GM13977 (cell line): ENCODE results near the gene ATG9B.
A peak's percentile ranks its signal among the peaks of the same experiment; 100 is the strongest.

Source experiments
- DNase-seq: peaks from one replicate; pipeline ENCODE4 v3.0.0; 2012; ENCODE audit warnings: low spot score
- in situ Hi-C: fragments of 300-500 bp; cut with MboI; formaldehyde crosslinking; loops from one replicate; pipeline ENCODE4 v1.12.0; 2022; ENCODE audit warnings: low sequenced_read_pairs, low pct_unique_long_range_greater_than_20kb, mixed read lengths, inconsistent platforms; ENCODE audit not compliant: unreplicated experiment
- TF ChIP-seq, protein P1 (sequence below): IDR thresholded peaks from 2 replicates; pipeline ENCODE4 v1.5.1; 2012; ENCODE audit warnings: mild to moderate bottlenecking, control low read depth; ENCODE audit not compliant: insufficient read depth; ENCODE audit errors: extremely low read depth, missing control alignments

The ATG9B gene

GRCh38 chr7:151019130-151019447 is 5.2 kb downstream of the ATG9B start:
- DNase-seq = no peak
- TF ChIP-seq, protein P1, sequence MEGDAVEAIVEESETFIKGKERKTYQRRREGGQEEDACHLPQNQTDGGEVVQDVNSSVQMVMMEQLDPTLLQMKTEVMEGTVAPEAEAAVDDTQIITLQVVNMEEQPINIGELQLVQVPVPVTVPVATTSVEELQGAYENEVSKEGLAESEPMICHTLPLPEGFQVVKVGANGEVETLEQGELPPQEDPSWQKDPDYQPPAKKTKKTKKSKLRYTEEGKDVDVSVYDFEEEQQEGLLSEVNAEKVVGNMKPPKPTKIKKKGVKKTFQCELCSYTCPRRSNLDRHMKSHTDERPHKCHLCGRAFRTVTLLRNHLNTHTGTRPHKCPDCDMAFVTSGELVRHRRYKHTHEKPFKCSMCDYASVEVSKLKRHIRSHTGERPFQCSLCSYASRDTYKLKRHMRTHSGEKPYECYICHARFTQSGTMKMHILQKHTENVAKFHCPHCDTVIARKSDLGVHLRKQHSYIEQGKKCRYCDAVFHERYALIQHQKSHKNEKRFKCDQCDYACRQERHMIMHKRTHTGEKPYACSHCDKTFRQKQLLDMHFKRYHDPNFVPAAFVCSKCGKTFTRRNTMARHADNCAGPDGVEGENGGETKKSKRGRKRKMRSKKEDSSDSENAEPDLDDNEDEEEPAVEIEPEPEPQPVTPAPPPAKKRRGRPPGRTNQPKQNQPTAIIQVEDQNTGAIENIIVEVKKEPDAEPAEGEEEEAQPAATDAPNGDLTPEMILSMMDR = no peak
- in situ Hi-C loops = no loop called here

DNA sequence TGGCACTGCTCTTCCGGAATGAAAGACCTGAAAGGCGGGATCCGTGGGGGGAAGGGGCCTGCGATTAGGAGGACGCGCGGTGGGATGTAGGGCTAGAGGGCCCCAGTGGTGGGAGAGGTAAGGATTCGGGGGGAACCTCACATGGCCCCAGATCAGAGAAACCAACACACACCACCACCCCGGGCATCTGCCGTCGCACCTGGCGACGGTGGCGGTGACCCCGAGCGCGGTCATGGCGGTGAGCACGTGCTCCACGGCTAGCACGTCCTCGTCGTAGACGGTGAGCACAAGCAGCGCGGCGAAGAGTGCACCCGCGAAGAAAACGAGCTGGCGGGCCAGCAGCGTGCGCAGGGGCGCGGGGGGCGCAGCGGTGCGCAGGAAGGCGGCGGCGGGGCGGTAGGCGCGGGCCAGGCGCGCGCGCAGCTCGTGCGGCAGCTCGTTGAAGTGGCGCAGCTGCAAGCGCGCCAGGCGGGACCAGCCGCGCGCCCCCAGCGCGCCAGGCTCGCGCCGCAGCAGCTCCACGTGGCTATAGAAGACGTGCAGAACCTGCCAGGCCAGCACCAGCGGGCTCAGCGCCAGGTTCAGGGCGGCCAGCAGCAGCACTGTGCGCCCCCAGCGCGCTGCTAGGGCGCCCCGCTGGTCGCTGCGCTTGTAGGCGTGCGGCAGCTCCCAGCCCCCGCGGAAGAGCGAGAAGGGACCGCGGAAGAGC is 5.7 kb downstream of the ATG9B start:
- no peak for DNase-seq
- in situ Hi-C loops = no loop called here
- TF ChIP-seq, protein P1 = no peak

- peak; percentile 86 for DNase-seq
- in situ Hi-C loops = no loop called here
- TF ChIP-seq, protein P1 = peak; percentile 97
Observed at GRCh38 chr7:151017953-151018420, 6.3 kb downstream of the ATG9B start.

DNA sequence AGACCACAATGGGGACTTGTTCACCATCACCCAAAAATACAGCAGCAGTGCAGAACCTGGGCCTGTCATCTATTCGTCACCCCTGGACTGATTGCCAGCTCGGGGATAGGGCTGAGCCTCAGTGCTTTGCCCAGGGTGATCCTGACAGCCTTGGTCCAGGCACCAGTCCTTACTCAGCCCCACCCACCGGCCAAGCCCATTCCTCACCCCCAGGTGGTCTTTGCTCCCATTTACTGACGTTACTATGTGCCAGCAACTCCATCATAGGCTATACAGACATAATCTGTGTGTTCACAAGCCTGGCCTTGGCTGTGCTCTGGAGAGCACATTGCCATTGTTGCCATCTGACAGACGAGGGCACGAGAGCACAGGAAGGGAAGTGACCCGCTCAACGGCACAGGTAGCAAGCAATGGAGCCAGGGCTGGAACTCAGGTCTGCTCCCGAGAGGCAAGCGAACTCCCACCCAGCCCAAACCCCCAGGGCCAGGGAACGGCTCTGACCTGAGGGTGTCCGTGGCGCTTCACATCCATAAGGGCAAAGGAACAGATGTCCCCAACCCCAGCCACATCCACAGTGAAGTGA is 6.8 kb downstream of the ATG9B start:
- in situ Hi-C loops = no loop called here
- TF ChIP-seq, protein P1 = no peak
- DNase-seq = no peak

DNA sequence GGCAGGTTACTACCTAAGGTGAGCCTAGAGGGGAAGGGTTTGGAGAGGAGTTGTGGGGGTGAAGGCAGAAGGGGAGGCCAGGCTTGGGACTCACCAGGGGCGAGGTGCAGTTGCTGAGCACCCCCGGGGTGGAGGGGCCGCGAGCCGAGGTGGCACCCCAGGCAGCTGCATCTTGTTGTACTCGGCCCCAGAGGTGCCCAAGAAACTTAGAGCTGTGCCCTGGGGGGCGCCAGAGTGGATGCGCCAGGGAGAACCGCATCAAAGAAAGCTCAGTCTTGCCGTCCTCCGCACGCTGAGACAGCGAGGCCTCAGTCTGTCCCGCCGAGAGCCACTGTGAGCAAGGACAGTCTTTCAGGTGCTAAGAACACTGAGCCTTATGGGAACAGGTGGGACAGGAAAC is 7.4 kb downstream of the ATG9B start:
- in situ Hi-C loops = no loop called here
- TF ChIP-seq, protein P1 = no peak
- DNase-seq = no peak

- in situ Hi-C loops = no loop called here
- TF ChIP-seq, protein P1 = no peak
- DNase-seq = no peak
Observed at GRCh38 chr7:151016505-151016904, 7.8 kb downstream of the ATG9B start.
